Body of pancreas (tissue), 4 donors: ENCODE data around the gene KIAA1614.

Source experiments
- CTCF ChIP-seq, 7 experiments: fragments of 450-650 bp in 4 of 7; fragments of 200-600 bp in 3 of 7; sonication (generic) in 3 of 7; IDR thresholded peaks; one replicate each; pipeline ENCODE4 v1.5.1; 2016 to 2019; ENCODE audit warnings: antibody characterized with exemption in 7 of 7
- POLR2A ChIP-seq, 3 donors: fragments of 450-650 bp; IDR thresholded peaks; one replicate each; pipeline ENCODE4 v1.6.1; 2016; ENCODE audit warnings: antibody characterized with exemption in 3 of 3, mild to moderate bottlenecking in 2 of 3

GRCh38 chr1:180966744-180967536 is 54.2 kb downstream of the KIAA1614 start:
- TF ChIP-seq CTCF (IDR thresholded peaks at IDR 0.05) (no peak), POLR2A (IDR thresholded peaks at IDR 0.05) (no peak)
